Stimulated activated CD4-positive, alpha-beta T cell treated with anti-CD3 and anti-CD28 coated beads, Interleukin-12 subunit alpha, Interleukin-12 subunit beta, amount 100 ng/mL, for 4 hours (primary cell): ENCODE measurements around the gene FRS2.

Experiments
- DNase-seq: peaks from one replicate; pipeline ENCODE4 v3.0.0-alpha.2; 2020

The FRS2 gene

DNA sequence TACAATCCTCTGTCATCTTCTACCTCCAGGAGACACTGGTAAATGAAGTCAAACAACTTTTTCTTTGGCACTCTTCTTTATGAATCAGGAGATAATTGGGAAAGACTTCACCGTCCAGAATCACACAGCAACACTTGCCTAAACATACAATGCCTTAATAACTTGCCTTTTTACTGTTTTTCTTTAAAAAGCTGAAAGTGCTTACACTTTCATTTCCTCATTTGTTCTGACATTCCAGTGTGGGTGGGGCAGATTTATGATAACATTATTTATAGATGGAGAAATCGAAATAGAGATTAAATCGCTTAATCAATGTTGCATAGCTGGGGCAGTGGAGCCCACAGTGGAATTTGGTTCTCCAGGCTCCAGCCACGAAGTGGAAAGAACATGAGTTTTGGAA, 2.8 kb upstream of the FRS2 start:
- DNase-seq: no peak

DNA sequence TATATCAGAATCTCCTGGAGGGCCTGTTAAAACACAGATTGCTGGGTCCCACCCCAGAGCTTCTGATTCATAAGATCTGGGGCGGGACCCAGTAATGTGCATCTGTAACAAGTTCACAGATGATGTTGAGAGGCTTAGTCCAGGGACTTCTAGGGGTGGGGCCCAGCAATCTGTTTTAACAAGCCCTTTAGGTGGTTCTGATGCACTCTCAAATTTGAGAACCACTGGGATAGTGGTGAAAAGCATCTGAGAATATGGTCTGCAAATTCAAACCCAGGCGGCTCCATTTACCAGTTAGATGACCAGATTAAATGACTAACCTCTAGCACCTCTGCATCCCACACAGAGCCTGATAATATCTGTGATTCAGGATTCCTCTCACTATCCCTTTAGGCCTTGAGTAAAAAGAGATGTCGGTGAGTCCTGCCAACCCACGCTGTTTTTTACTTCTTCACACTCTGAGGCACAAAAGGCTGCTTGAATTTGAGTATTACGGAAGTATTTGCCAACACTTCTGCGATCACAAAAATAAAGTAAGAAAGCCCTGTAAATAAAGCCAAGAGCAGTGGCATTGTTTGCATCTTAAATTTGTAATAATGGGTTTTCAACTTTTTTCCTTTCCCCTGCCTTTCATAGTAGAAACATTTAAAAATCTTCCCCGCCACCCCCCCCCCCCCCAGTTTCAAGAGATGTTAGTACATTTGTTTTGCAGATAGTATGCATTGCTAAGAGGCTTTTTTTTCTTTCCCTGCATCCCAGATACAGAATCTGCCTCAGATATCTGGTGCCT, 1.8 kb upstream of the FRS2 start:
- no peak for DNase-seq

DNA sequence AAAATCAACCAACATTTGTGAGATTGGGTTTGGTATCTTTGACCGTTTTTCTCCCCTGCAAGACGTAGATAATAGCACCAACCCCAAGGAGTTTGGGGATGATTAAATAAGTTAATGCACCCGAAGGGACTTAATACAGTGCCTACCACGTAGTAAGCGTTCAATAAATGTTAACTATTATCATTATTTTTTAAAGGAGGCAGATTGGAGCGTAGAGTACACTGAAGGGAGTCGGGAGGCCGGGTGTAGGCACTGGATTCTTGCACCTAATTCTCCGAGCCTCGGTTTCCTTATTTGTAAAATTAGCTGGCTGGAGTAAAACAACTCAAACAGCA, 367 bp upstream of the FRS2 start:
- DNase-seq: no peak

DNA sequence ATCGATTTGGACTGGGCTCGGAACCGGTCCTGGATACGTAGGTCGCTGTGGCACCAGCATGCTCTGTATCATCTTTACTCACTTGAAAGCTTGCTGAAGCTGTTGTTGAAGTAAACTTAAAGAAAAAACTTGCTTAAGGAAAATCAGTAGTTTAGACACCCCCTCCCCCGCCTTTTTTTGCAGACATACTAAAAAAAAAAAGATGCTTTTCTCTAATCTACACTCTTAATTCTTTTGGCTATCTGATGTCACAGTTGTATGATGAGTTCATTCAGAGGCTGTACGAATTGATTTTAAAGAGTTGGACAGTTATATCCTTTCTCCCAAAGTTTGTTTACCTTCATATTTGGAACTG, 865 bp downstream of the FRS2 start:
- no peak for DNase-seq

DNA sequence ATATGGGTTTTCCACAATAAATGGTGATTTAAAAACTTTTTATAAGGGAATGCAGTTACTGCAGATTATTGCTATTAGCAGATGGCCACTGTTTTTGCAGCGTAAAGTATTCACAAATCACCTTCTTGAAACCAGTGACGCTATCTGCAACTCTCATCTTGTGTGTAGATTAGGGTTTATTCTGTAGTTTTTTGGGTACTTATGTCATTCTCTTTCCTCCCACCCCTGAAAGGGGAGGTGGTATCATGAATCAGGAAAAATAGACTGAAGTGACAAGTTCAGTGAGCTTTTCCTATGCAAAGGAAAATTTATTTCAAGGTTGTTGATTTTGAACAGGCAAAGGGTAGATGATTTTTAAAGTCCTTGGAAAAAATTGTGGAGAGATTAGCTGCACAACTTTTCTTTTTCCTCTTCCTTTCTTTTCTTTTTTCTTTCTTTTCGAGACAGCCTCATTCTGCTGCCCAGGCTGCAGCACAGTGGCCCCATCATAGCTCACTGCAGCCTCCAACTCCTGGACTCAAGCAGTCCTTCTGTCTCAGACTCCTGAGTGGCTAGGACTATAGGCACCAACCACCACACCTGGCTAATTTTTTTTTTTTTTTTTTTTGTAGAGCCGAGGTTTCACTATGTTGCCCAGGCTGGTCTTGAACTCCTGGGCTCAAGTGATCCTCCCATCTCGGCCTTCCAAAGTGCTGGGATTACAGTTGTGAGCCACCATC, 1.6 kb downstream of the FRS2 start:
- no peak for DNase-seq

DNA sequence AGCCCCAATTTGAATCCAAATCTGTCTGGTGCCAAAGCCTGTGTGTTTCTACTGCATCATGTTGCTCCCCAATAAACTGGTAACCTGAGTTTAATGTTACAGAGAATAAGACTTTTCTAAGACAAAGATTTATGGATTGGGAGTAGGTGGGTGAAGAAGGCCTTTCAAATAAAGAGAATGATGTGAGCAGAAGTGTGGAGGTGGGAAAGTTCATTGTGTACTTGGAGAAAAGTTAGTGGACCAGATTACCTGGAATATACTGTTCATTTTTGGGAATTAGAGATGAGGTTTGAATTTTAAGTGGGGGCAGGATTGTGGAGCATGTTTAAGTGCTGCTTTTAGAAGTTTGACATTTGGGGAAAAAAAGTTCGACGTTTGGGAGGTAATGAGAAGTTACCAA, 3.1 kb downstream of the FRS2 start:
- DNase-seq: no peak

DNA sequence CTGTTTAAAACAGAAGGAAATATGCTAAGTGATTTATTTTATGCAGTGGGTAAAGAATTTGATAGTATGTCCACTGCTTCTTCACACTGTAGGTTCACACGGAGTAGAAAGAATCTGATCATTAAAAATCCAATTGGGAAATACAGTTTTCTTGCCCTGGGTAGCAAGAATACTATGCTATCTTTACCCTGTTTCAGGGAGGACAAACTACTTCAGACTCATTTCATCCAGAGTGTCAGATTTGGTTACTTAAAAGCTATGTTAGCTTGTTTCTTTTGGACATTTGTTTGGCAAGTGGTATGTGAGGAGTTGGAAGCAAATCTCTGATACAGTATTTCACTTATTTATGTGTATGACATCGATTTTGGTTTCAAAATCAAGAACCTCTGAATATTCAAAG, 4.3 kb downstream of the FRS2 start:
- no peak for DNase-seq

DNA sequence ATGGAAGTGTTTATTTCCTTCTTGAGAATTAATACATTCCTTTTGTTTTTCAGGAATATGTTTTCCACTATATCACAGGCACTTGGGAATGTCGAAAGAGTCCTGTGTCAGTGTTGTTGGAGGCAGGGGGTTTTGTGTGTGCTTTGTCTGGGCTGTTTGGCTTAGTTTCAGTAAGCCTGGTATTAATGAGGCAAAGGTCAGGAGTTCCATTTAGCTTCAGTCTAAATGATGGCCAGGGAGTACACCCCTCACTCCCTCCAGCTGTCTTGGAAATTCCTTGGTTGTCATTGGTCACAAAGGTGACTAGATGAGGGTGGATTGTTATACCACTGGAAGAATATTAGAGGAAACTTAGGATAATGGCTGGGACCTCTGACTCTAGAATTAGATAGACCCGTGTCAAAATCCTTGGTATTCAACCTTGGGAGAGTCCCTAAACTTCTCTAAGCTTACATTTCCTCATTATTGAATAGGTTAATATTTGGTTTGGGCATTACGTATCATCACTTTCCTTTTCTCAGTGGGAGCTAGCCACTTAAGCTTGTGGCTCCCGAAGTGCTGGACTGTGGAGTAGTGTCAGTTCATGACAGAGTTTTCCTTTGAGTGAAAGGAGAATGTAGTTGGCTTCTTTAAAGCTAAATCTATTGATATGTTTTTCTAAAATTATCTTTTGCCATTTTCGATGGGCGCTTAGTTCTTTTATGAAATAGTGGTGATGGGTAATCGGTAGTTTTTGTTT, 5.2 kb downstream of the FRS2 start:
- no peak for DNase-seq

DNA sequence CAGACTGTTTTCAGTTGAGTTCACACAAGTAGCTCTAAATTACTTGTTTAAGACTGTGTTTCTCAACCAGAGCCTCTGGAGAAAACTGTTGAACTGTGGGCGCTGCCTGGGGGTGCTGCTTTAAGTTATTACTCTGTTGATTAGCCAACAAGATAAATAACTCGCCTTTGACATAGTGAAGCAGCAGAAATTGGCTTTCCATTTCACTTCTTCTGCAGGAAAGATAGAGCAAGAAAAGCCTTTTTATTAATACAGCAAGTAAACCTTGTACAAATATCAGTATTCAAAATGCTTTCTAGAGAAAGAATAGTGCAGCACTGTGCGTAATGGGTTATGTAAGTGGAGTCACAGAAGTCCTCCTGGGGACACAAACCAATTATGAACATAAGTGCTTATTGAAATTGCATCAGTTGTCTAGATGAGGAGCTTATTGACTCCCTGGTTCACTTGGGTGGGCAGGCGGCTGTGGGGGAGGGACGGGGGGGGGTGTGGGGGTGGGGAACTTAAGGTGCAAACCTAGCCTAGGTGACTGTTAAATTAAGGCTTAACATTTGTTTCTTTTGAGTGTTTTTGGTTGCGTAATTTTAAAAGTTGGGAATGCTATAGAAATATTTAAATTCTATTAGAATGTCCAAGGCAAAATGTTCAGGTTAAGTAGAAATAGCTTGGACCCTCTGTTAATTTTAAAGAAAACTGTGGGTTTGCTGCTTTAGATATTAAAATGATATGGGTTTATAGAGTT, 6.3 kb downstream of the FRS2 start:
- no peak for DNase-seq

DNA sequence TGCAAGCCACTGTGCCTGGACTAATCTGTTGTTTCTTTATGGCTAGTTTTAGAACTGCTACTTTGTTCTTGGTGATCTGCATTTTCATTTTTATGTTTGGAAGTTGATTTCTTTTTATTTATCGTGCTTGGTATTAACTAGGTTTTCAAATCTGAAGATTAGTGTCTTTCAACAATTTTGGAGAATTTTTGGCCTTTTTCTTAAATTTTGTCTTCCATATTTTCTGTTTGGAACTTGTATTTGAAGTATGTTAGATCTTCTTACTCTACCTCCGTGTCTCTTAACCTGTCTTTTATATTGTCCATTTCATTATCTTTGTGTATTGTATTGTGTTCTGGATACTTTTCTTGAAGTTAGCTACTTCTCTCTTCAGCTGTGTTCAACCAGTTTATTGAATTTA, 9.5 kb downstream of the FRS2 start:
- no peak for DNase-seq

DNA sequence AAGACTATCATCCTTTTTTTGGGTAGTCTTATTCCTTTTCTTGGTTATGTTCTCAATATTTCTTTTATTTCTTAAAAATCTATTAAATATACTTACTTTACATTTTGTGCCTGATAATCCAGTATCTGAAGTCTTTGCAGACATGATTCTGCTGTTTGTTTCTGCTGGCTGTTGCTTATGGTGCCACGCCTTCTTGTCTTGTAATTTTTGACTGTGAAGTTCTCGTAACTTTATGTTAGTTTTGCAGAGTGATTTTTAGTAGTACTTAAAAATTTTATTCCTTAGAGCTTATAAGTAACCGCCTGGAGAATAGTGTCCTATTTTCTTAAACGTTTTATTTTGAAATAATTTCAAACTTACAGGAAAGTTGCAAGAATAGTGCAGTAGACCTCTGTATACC, 10.5 kb downstream of the FRS2 start:
- no peak for DNase-seq

DNA sequence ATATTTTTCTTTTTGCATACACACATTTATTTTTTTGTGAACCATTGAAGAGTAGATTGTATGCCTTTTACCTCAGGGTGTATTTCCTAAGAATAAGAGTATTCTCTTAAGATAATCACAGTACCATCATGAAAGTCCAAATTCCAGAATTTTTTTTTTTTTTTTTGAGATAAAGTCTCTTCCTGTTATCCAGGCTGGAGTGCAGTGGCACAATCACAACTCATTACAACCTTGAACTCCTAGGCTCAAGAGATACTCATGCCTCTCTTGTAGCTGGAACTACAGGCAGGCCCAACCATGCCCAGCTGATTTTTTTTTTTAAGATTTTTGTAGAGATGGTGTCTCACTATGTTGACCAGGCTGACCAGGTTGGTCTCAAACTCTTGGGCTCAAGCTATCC, 10.9 kb downstream of the FRS2 start:
- no peak for DNase-seq

DNA sequence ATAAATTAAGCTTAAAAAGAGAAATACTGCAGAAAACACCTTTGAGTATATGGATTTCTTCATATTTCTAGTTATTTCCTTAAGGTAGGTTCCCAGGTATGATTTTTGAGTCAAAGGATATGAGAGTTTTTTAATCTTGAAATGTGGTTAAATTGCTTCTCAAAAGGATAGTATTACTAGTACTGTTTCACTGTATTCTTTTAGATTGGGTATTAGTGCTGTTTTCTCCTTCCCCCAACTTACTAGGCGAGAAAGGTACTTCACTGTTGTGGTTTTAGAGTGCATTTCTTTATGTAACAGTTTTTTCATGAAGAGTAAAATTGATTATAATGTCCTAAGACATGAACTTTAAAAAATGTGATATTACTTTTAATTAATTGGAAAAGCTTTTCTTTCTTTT, 13.5 kb downstream of the FRS2 start:
- no peak for DNase-seq

DNA sequence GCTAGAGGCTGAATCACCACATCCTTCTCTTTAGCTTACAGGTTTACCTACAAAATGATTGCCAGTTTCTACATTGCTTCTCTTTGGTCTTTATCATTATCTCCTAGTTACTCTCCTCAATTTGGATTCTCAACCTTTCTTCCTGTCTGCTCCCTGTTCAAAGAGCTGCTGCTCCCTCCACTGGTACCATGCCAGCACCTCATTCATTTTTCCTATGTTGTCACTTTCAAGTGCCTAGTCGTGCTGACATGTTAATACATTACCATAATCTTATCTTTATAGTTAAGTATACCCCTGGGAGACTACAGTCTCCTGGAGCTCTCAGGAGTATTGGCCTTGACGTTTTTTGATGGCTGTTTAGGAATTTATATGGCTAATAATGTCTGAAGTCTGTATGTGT, 14.2 kb downstream of the FRS2 start:
- DNase-seq: no peak

DNA sequence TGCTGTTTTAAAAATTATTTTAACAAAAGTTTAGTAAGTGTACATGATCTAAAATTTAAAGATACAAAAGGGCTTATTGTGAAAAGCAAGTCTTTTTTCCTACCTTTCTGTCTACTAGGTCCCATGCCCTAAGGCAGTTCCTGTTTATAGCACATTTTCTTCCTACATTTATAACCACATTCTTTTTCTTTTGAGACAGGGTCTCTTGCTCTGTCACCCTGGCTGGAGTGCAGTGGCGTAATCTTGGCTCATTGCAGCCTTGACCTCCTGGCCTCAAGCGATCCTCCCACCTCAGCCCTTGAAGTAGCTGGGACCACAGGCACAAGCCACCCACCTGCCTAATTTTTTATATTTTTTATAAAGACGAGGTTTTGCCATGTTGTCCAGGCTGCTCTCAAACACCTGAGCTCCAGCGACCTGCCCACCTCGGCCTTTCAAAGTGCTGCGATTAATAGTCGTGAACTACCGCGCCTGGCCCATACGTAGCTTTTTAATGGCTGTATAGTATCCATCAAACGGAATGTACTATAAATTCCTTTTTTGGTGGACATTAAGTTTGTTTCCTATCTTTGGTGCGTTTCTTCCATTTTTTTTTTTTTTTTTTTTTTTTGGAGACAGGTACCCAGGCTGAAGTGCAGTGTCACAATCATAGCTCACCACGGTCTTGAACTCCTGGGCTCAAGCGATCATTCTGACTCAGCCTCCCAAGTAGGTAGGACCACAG, 20.9 kb downstream of the FRS2 start:
- no peak for DNase-seq

DNA sequence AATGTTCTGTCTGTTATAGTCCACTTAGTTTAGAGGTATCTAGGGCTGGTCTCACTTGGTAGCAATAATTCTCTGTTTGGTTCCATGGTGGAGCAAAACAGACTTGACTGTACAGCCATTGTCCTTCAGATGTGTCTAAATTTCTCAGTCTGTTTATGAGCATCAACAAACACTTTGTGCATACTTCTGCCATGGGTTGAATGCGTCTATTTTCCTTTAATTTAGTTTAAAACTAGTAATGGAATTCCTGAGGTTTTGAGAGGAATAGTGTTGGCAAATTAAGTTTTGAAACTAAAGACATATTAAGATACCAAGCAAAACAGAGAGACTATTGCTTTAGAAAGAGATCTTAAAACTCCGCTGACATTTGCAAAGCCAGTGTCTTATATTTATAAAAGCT, 22.6 kb downstream of the FRS2 start:
- no peak for DNase-seq

DNA sequence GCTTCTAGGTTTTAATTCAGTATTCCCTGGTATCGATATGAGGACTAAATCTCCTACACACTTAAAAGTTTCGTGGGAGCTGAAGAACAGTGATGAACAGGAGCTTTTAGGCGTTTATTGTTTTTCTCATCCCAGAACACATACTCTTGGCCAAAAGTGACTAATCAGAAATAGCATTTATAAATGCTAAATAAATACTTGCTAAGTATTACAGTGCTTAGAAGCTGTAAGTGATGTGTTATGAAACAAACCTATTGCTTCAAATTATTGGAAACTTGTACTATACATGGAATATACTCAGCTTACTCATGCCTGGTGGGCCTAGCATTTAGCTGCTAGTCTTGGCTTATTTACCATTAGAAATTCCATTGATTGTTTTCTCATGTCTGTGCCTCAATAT, 24.9 kb downstream of the FRS2 start:
- no peak for DNase-seq

DNA sequence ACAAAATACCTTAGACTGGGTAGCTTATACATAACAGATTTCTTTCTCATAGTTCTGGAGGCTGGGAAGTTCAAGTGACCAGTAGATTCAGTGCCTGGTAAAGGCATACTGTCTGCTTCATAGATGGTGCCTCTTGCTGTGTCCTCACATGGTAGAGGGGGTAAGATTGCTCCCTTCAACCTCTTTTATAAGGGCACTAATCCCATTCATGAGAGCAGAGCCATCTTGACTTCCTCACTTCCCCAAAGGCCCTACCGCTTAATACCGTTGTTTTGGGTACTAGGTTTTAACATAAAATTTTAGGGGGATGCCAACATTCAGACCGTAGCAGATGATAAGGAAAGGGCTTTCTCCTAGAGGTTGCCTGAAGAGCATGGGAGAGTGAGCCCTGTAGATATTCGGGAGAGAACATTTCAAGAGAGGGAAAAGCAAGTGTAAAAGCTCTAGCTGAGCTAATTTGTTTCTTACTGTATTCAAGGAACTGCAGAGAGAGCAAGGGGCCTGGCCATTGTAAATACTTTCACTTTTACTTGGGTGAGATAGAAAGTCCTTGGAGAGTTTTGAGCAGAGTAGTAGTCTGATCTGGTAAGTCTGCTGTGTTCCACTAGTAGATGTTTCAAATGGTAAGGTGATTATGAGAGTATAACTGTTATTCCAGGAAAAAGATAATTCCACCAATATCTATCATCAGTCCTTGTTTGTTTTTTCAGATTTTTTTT, 27.3 kb downstream of the FRS2 start:
- no peak for DNase-seq

DNA sequence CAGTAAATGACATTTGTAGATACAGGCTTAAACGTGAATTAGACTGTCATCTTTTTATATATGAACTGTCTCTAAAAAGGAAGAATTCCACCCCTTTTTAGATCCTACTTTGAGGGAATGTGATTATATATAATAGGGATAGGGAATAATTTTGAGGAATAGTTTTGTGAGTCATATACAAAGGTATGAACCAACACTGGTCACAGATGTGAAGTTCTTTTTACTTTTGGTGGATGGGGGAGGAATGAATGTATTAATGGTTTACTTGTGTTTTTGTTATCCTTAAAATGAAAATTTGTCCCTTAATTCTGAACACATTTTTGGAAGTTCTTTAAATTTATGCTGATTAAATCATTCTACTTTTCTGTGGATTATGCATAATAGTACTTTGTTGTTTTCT, 30.4 kb downstream of the FRS2 start:
- no peak for DNase-seq

DNA sequence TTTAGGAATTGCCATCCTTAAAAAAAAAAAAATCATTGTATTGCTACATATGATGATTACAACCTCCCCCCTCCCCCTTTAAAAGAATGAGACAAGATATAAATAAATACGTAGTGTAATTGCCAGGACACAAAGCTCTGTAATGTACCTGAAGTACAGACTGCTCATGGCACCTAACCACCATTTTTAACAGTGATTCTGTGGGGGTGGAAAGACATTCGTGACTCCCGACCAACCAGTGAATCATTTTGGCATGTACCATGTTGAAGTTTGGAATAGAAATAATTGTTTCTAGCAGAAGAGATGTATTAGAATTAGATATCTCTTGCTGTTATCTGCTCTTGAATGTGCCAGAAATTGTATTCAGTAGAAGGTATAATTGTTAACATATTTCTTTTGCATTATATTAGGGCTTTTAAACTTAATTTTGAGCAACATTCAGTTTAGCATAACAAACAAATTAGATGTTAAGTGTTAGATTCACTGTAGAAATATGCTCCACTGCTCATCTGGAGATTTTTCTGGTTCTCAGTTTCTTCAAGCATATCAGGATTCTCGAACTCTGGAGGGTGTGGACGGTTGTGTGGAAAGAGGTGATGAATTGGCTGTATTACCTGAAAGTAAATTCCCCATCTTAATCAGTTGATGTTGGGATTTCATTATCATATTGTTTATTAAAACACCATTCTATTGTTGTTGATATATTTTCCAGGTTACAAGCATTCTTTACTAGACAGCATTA, 31.1 kb downstream of the FRS2 start:
- no peak for DNase-seq

DNA sequence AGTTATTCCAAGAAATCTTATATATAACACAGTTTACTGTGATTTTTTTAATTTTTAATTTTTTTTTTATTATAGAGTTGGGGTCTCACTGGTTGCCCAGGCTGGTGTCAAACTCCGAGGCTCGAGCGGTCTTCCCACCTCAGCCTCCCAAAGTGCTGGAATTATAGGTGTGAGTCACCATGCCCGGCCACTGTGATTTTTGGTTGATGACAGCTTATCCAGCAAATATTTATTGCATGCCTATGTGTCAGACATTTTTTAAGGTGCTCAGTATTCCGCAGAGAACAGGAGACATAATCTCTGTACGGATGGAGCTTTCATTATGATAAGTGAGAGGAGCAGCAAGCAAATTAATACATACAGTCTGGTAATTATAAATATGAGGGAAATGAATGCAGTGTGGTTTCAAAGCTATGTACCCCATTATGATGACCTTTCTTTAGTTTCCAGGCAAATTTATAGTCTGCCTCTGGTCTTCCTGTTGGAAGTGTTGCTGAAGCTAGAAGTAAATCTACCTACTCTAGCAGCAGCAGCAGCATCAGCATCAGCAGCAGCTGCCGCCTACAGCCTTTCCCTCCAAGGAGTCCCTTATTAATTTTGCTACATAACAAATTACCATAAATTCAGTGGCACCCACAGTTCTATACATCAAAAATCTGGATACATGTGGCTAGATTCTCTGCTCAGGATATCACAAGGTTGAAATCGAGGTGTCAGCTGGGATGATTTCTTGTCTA, 32.3 kb downstream of the FRS2 start:
- DNase-seq: no peak
